K562 (cell line): ENCODE data around the gene PHF19. TPM values are rescaled to one million over a fixed set of nuclear protein-coding genes. Genes with fewer than 3 reads are reported as not detected.

Source experiments
- ATAC-seq: fragments of 200-7000 bp; cut with Tn5 transposase; 3 replicates; pipeline ENCODE4 v1.9.1; 2020; ENCODE audit warnings: moderate library complexity
- BruUV-seq: library from RNA; stranded (reverse); fragments of 400-500 nt; replicated peaks from 2 replicates; lab custom pipeline; 2021; lab: Mats Ljungman, UMichigan
- CTCF ChIA-PET: fragments of 300-600 bp; formaldehyde crosslinking; extraction: SDS; loops from one replicate; lab custom pipeline; 2021; ENCODE audit warnings: low intra/inter-chr PET ratio; lab: Yijun Ruan, JAX
- POLR2A ChIA-PET: fragments of 300-600, 350-650 bp; sonication (Branson Sonifier 250); formaldehyde crosslinking; extraction: SDS; loops from one replicate; lab custom pipeline; 2021; ENCODE audit warnings: antibody characterized with exemption, inconsistent platforms; lab: Yijun Ruan, JAX
- DNase-seq, 4 experiments: peaks; one replicate each; pipeline versions ENCODE4 v3.0.0 to v3.0.0-alpha.2; 2011 to 2018; ENCODE audit warnings: low spot score in 3 of 4, mixed read lengths in 3 of 4; ENCODE audit errors: extremely low read depth in 1 of 4
- FAIRE-seq: peaks from 2 replicates; lab custom pipeline; 2011; peaks lifted over from hg19 to GRCh38; lab: Jason Lieb, UNC
- H2AFZ ChIP-seq: 2 replicates; pipeline ENCODE4 v1.6.0; 2011; ENCODE audit warnings: low read depth, low read length, control low read depth, inconsistent platforms
- H3K27ac ChIP-seq: fragments of 200-600 bp; 3 replicates; pipeline ENCODE4 v1.8.0; 2011; ENCODE audit warnings: low read depth, mild to moderate bottlenecking, control low read depth, inconsistent platforms, low read length, moderate library complexity, mixed read lengths; ENCODE audit errors: extremely low read depth
- H3K27me3 ChIP-seq, 2 experiments: fragments of 300-600 bp in 1 of 2; 2 replicates in 1 of 2; 3 replicates in 1 of 2; pipeline versions ENCODE4 v1.6.0 to v1.8.0; 2011; ENCODE audit warnings: inconsistent platforms in 2 of 2, low read length in 2 of 2, mild to moderate bottlenecking in 1 of 2, mixed read lengths in 1 of 2, moderate library complexity in 1 of 2; ENCODE audit not compliant: control insufficient read depth in 2 of 2, insufficient read depth in 2 of 2
- H3K36me3 ChIP-seq: fragments of 300-600 bp; 3 replicates; pipeline ENCODE4 v1.8.0; 2011; ENCODE audit warnings: mild to moderate bottlenecking, low read length, inconsistent platforms; ENCODE audit not compliant: control insufficient read depth, insufficient read depth
- H3K4me1 ChIP-seq, 2 experiments: fragments of 200-600 bp in 1 of 2; replicated peaks in 1 of 2; 2 replicates in 1 of 2; 3 replicates in 1 of 2; pipeline versions ENCODE4 v1.5.1 to v1.8.0; 2011; ENCODE audit warnings: inconsistent platforms in 2 of 2, low read length in 2 of 2, mild to moderate bottlenecking in 1 of 2, mixed read lengths in 1 of 2, moderate library complexity in 1 of 2; ENCODE audit not compliant: control insufficient read depth in 2 of 2, insufficient read depth in 2 of 2
- H3K4me2 ChIP-seq: 2 replicates; pipeline ENCODE4 v1.6.1; 2011; ENCODE audit warnings: low read length, control low read depth, inconsistent platforms, mixed read lengths; ENCODE audit not compliant: insufficient read depth
- H3K4me3 ChIP-seq: fragments of 200-600 bp; sonication (generic), shearing (Covaris generic); 2 replicates; pipeline ENCODE4 v1.5.1; 2016; ENCODE audit warnings: control low read depth, inconsistent platforms
- H3K79me2 ChIP-seq: fragments of 200-600 bp; 3 replicates; pipeline ENCODE4 v1.8.0; 2011; ENCODE audit warnings: low read length, inconsistent platforms; ENCODE audit not compliant: control insufficient read depth, insufficient read depth
- H3K9ac ChIP-seq, 2 experiments: 2 replicates each; pipeline versions ENCODE4 v1.6.0 to v1.6.1; 2011; ENCODE audit warnings: low read depth in 2 of 2, low read length in 2 of 2, control low read depth in 1 of 2, inconsistent platforms in 1 of 2, mild to moderate bottlenecking in 1 of 2, mixed read lengths in 1 of 2; ENCODE audit not compliant: insufficient read depth in 1 of 2
- H3K9me1 ChIP-seq: one replicate; pipeline ENCODE4 v1.6.0; 2011; ENCODE audit warnings: inconsistent platforms, mild to moderate bottlenecking, low read length, moderate library complexity; ENCODE audit not compliant: control insufficient read depth, insufficient read depth
- H3K9me3 ChIP-seq: replicated peaks from 2 replicates; pipeline ENCODE4 v1.5.1; 2011; ENCODE audit warnings: low read depth, low read length, inconsistent platforms; ENCODE audit not compliant: control insufficient read depth, insufficient read depth
- H4K20me1 ChIP-seq: replicated peaks from 2 replicates; pipeline ENCODE4 v1.6.1; 2011; ENCODE audit warnings: low read length, inconsistent platforms, mixed read lengths; ENCODE audit not compliant: control insufficient read depth, insufficient read depth
- BRF2 ChIP-seq: IDR thresholded peaks from 3 replicates; pipeline ENCODE4 v1.6.1; 2011; ENCODE audit warnings: borderline replicate concordance, mild to moderate bottlenecking; ENCODE audit not compliant: insufficient read length, insufficient read depth
- CAMTA2 ChIP-seq: fragments of 250-450 bp; sonication (Bioruptor Pico); conservative IDR thresholded peaks from 2 replicates; pipeline ENCODE4 v1.5.1; 2022
- HEY1 ChIP-seq: fragments of 250-450 bp; sonication (Bioruptor Pico); IDR thresholded peaks from 2 replicates; pipeline ENCODE4 v1.5.0; 2020; ENCODE audit warnings: mild to moderate bottlenecking, moderate library complexity, borderline replicate concordance
- MLX ChIP-seq, 2 experiments: fragments of 450-650 bp in 1 of 2; sonication (generic) in 1 of 2; formaldehyde crosslinking; conservative IDR thresholded peaks; 2 replicates each; pipeline versions ENCODE4 v1.4.0 to v1.8.1; 2020 to 2022; ENCODE audit warnings: mild to moderate bottlenecking in 1 of 2, missing genetic modification reagents in 1 of 2
- NR4A1 ChIP-seq, 2 experiments: fragments of 250-450 bp in 1 of 2; fragments of 450-650 bp in 1 of 2; sonication (Bioruptor Pico) in 1 of 2; IDR thresholded peaks; 2 replicates each; pipeline versions ENCODE4 v1.4.0 to v1.6.1; 2016 to 2020; ENCODE audit warnings: mild to moderate bottlenecking in 2 of 2, missing compliant biosample characterization in 1 of 2, missing genetic modification characterization in 1 of 2, moderate library complexity in 1 of 2
- NUFIP1 ChIP-seq: fragments of 450-650 bp; IDR thresholded peaks from 2 replicates; pipeline ENCODE4 v1.6.1; 2018; ENCODE audit not compliant: partially characterized antibody
- PHF21A ChIP-seq: fragments of 450-650 bp; IDR thresholded peaks from 2 replicates; pipeline ENCODE4 v1.6.1; 2017; ENCODE audit warnings: low read depth, borderline replicate concordance
- PHF8 ChIP-seq: fragments of 200-600 bp; sonication (generic); IDR thresholded peaks from 2 replicates; pipeline ENCODE4 v1.6.1; 2012; ENCODE audit warnings: mixed run types, mild to moderate bottlenecking, inconsistent platforms, low read length, moderate library complexity, borderline replicate concordance
- POLR2A ChIP-seq: fragments of 450-650 bp; conservative IDR thresholded peaks from 2 replicates; pipeline ENCODE4 v1.6.1; 2016
- POLR2G ChIP-seq: fragments of 200-400 bp; formaldehyde crosslinking; IDR thresholded peaks from 2 replicates; pipeline ENCODE4 v1.6.1; 2017; ENCODE audit warnings: low read depth, mild to moderate bottlenecking, antibody characterized with exemption, low read length, moderate library complexity
- STAG1 ChIP-seq: sonication (generic); formaldehyde crosslinking; IDR thresholded peaks from 2 replicates; pipeline ENCODE4 v1.5.0; 2020; ENCODE audit warnings: missing genetic modification reagents, borderline replicate concordance
- STAT5B ChIP-seq: fragments of 250-450 bp; sonication (Bioruptor Pico); IDR thresholded peaks from 2 replicates; pipeline ENCODE4 v1.8.0; 2021; ENCODE audit warnings: mild to moderate bottlenecking, inconsistent platforms
- SUPT5H ChIP-seq: fragments of 450-650 bp; IDR thresholded peaks from 2 replicates; pipeline ENCODE4 v1.6.1; 2016
- TSHZ1 ChIP-seq: fragments of 250-450 bp; sonication (Bioruptor Pico); IDR thresholded peaks from 2 replicates; pipeline ENCODE4 v1.4.0; 2020; ENCODE audit warnings: mild to moderate bottlenecking, moderate library complexity
- ZFP36 ChIP-seq: fragments of 150-350 bp; IDR thresholded peaks from 2 replicates; pipeline ENCODE4 v1.6.1; 2018; ENCODE audit warnings: low read length, low read depth; ENCODE audit not compliant: partially characterized antibody
- ZNF408 ChIP-seq: fragments of 250-450 bp; sonication (Bioruptor Pico); IDR thresholded peaks from 2 replicates; pipeline ENCODE4 v1.4.0; 2020; ENCODE audit warnings: low read depth, mild to moderate bottlenecking, moderate library complexity
- WGBS: fragments of 100-300 bp; shearing (Covaris generic); methylation state at CpG from one replicate; pipeline ENCODE4 v1.1.6; 2016; ENCODE audit warnings: low coverage, mixed read lengths; ENCODE audit not compliant: insufficient coverage; ENCODE audit errors: missing lambda C conversion rate; 5-methylcytosine and 5-hydroxymethylcytosine counted together
- in situ Hi-C: fragments of 300-500 bp; cut with MboI; formaldehyde crosslinking; loops from 4 replicates; pipeline ENCODE4 v1.15.0; 2018; ENCODE audit warnings: inconsistent platforms, mixed read lengths
- intact Hi-C: fragments of 100-400 bp; cut with micrococcal nuclease; formaldehyde crosslinking; loops from 2 replicates; pipeline ENCODE4 v1.14.2; 2022
- polyA plus RNA-seq, 8 experiments: library from polyadenylated mRNA; depleted of rRNA in 4 of 8; stranded (reverse) in 5 of 8; unstranded in 3 of 8; fragments of >200 nt; fragmentation: Nextera tagmentation in 2 of 8; fragmentation: Illumina TruSeq in 1 of 8; extraction: Ambion mirVana in 2 of 8; extraction: Trizol in 1 of 8; gene quantifications; 2 replicates each; pipeline versions ENCODE4 v1.2.1 to v1.2.3, GENCODE V29; 2011 to 2014; ENCODE audit warnings: inconsistent platforms in 1 of 8, missing spikeins in 1 of 8
- total RNA-seq, 7 experiments: library from RNA; depleted of rRNA in 6 of 7; stranded (reverse); fragments of >200 nt in 6 of 7; fragmentation: Illumina TruSeq in 2 of 7; extraction: Trizol in 2 of 7; gene quantifications; 2 replicates each; pipeline versions ENCODE4 v1.2.1 to v1.2.3, GENCODE V29; 2011 to 2021; ENCODE audit warnings: low replicate concordance in 1 of 7

PHF19 gene
- total and polyA plus RNA-seq, 9 of the 15 experiments (the other 6 are each of a cell fraction or from before 2014, with no cell fraction given) = 95.8 to 403 (median 255) TPM

- Histone ChIP-seq H3K9me1 (peaks cover 5% of the 10 kb centered on the region), H3K9ac (peak overlapping the region in 1 of 2 experiments; percentile 30; a peak in 2 of 4 replicates), H3K9me3 (no peaks in the 10 kb centered on the region), H3K27ac (no peak overlapping the region), H3K36me3 (peaks cover 96% of the 10 kb centered on the region), H3K79me2 (no peaks in the 10 kb centered on the region), H3K4me2 (no peak overlapping the region), H2AFZ (no peak overlapping the region), H3K4me1 (peaks cover 0 to 7% of the 10 kb centered on the region in 2 experiments; a peak in 1 of 5 replicates), H3K27me3 (no peaks in the 10 kb centered on the region), H4K20me1 (no peaks in the 10 kb centered on the region), H3K4me3 (no peak overlapping the region)
- intact Hi-C loops = no loop called here
- POLR2A ChIA-PET = interaction anchor here (0.6 to 5.9 kb wide), 10 partner anchors 9 to 151 kb away, joined by 3 to 78 read pairs (median 4); partner anchors contain the start of gene PSMD5
- CTCF ChIA-PET = no interaction called here
- DNase-seq = peak in 1 of 4 experiments; percentile 36
- 90% methylated on average over 7 of the region's 7 CpGs for WGBS
- ATAC-seq = no peak
- no TSS peak for BruUV-seq
- in situ Hi-C loops = no loop called here
- FAIRE-seq = no peak
- TF ChIP-seq NR4A1 (CRISPR knock-in tag; IDR thresholded peaks at IDR 0.05) (no peak), NR4A1 (tag; IDR thresholded peaks at IDR 0.05) (no peak), POLR2A (peak; percentile 15; the same call in 1 of the 2 replicates), ZNF408 (no peak), BRF2 (no peak), SUPT5H (peak; percentile 17; the same call in 1 of the 2 replicates), MLX (CRISPR knock-in tag; conservative IDR thresholded peaks at IDR 0.05) (0 out of 4 replicates have a peak, but pooled peaks of 1 of the 2 experiments have one; percentile 64), NUFIP1 (no peak), ZFP36 (no peak), CAMTA2 (CRISPR knock-in tag) (no peak), STAG1 (0 out of 2 replicates have a peak, but pooled peaks have one; percentile 6), TSHZ1 (CRISPR knock-in tag) (no peak), PHF21A (no peak), STAT5B (CRISPR knock-in tag) (no peak), HEY1 (CRISPR knock-in tag) (no peak), PHF8 (no peak), POLR2G (peak; percentile 30; the same call in 1 of the 2 replicates)
Observed at GRCh38 chr9:120857481-120857880, 19.5 kb downstream of the PHF19 start.
